Skeletal muscle cell (primary cell): Measurements from ENCODE around the gene LRRC59.

ENCODE experiments used
- DNase-seq: peaks from one replicate; pipeline ENCODE4 v3.0.0-alpha.2; 2010; ENCODE audit warnings: low read depth
- H3K4me3 ChIP-seq: 2 replicates; pipeline ENCODE4 v1.5.1; 2011; ENCODE audit warnings: low read depth, mild to moderate bottlenecking, control low read depth, low read length, moderate library complexity

Gene LRRC59

GRCh38 chr17:50365165-50365564, 32.2 kb downstream of the LRRC59 start:
- H3K4me3 ChIP-seq: no peak overlapping the region
- DNase-seq: no peak

GRCh38 chr17:50364715-50365114, 32.6 kb downstream of the LRRC59 start:
- no peak for DNase-seq
- H3K4me3 ChIP-seq: no peak overlapping the region

- no peak for DNase-seq
- no peak overlapping the region for H3K4me3 ChIP-seq
Observed at GRCh38 chr17:50364061-50364458, 33.3 kb downstream of the LRRC59 start.

GRCh38 chr17:50363217-50364060, 33.9 kb downstream of the LRRC59 start:
- no peak for DNase-seq

GRCh38 chr17:50362661-50363060, 34.7 kb downstream of the LRRC59 start:
- no peak overlapping the region for H3K4me3 ChIP-seq
- no peak for DNase-seq

More at GRCh38 chr17:50363217-50364060, 33.9 kb downstream of the LRRC59 start:
- H3K4me3 ChIP-seq: no peak overlapping the region

- DNase-seq: peak; percentile 36
Observed at GRCh38 chr17:50361561-50362480, 35.5 kb downstream of the LRRC59 start.

GRCh38 chr17:50360486-50361115, 36.7 kb downstream of the LRRC59 start:
- DNase-seq: no peak
- H3K4me3 ChIP-seq: no peak overlapping the region

More at GRCh38 chr17:50361561-50362480, 35.5 kb downstream of the LRRC59 start:
- no peak overlapping the region for H3K4me3 ChIP-seq

- DNase-seq: no peak
- no peak overlapping the region for H3K4me3 ChIP-seq
Observed at GRCh38 chr17:50359998-50360461, 37.3 kb downstream of the LRRC59 start.

GRCh38 chr17:50359005-50359699, 38.2 kb downstream of the LRRC59 start:
- DNase-seq: no peak
- no peak overlapping the region for H3K4me3 ChIP-seq

- no peak overlapping the region for H3K4me3 ChIP-seq
- DNase-seq: no peak
Observed at GRCh38 chr17:50358177-50358576, 39.1 kb downstream of the LRRC59 start.

- no peak for DNase-seq
Observed at GRCh38 chr17:50356892-50357510, 40.3 kb downstream of the LRRC59 start.

GRCh38 chr17:50356418-50356817, 40.9 kb downstream of the LRRC59 start:
- DNase-seq: no peak
- no peak overlapping the region for H3K4me3 ChIP-seq

More at GRCh38 chr17:50356892-50357510, 40.3 kb downstream of the LRRC59 start:
- H3K4me3 ChIP-seq: no peak overlapping the region

- DNase-seq: no peak
Observed at GRCh38 chr17:50355701-50356341, 41.5 kb downstream of the LRRC59 start.

GRCh38 chr17:50355336-50355700, 42.0 kb downstream of the LRRC59 start:
- no peak for DNase-seq
- H3K4me3 ChIP-seq: no peak overlapping the region

More at GRCh38 chr17:50355701-50356341, 41.5 kb downstream of the LRRC59 start:
- no peak overlapping the region for H3K4me3 ChIP-seq

GRCh38 chr17:50354776-50355175, 42.5 kb downstream of the LRRC59 start:
- no peak overlapping the region for H3K4me3 ChIP-seq
- DNase-seq: no peak

- DNase-seq: no peak
- no peak overlapping the region for H3K4me3 ChIP-seq
Observed at GRCh38 chr17:50354198-50354597, 43.1 kb downstream of the LRRC59 start.

- H3K4me3 ChIP-seq: no peak overlapping the region
- no peak for DNase-seq
Observed at GRCh38 chr17:50353600-50354195, 43.6 kb downstream of the LRRC59 start.
